ENCODE results near the gene AKIP1.

- TF ChIP-seq CTCF (conservative IDR thresholded peaks at IDR 0.05; ENCODE audit: low read depth, low read length) (no peak), EZH2 (IDR thresholded peaks at IDR 0.05; ENCODE audit: low read length, unreplicated experiment) (no peak), EZH2phosphoT487 (IDR thresholded peaks at IDR 0.05; ENCODE audit: borderline replicate concordance, low read length) (no peak)
Measured at GRCh38 chr11:8937159-8937558, 26.2 kb downstream of the AKIP1 start.

All from PC-3 (cell line).